GM12878 (cell line): ENCODE data around the gene ATP6V1G2. TPM values are rescaled to one million over a fixed set of nuclear protein-coding genes. Genes with fewer than 3 reads are reported as not detected.

Source experiments
- BCLAF1 ChIP-seq: fragments of 450-650 bp; IDR thresholded peaks from 2 replicates; pipeline ENCODE4 v1.6.1; 2017; ENCODE audit warnings: antibody characterized with exemption, mild to moderate bottlenecking, moderate library complexity
- CHD1 ChIP-seq: IDR thresholded peaks from 2 replicates; pipeline ENCODE4 v1.6.1; 2012; ENCODE audit warnings: low read depth, low read length, improper control_type of control experiment
- CUX1 ChIP-seq: IDR thresholded peaks from 2 replicates; pipeline ENCODE4 v1.6.1; 2012; ENCODE audit warnings: improper control_type of control experiment, low read depth, low read length; ENCODE audit not compliant: insufficient replicate concordance
- GABPA ChIP-seq: IDR thresholded peaks from 2 replicates; pipeline ENCODE4 v1.6.1; 2014; ENCODE audit warnings: antibody characterized with exemption, low read depth, mild to moderate bottlenecking, inconsistent platforms
- HCFC1 ChIP-seq: fragments of 150-350 bp; IDR thresholded peaks from 2 replicates; pipeline ENCODE4 v1.6.1; 2014; ENCODE audit warnings: low read length
- IKZF1 ChIP-seq: fragments of 450-650 bp; conservative IDR thresholded peaks from 2 replicates; pipeline ENCODE4 v1.6.1; 2017; ENCODE audit warnings: antibody characterized with exemption, mild to moderate bottlenecking
- IRF4 ChIP-seq: IDR thresholded peaks from 2 replicates; pipeline ENCODE4 v1.6.1; 2011; ENCODE audit warnings: low read depth, low read length
- KLF5 ChIP-seq: fragments of 450-650 bp; IDR thresholded peaks from 2 replicates; pipeline ENCODE4 v1.6.1; 2014; ENCODE audit warnings: mild to moderate bottlenecking; ENCODE audit not compliant: partially characterized antibody
- MTA2 ChIP-seq: fragments of 450-650 bp; IDR thresholded peaks from 2 replicates; pipeline ENCODE4 v1.6.1; 2016; ENCODE audit warnings: low read depth, mild to moderate bottlenecking, moderate library complexity
- MTA3 ChIP-seq: IDR thresholded peaks from 2 replicates; pipeline ENCODE4 v1.6.1; 2012; ENCODE audit warnings: low read length, inconsistent platforms, borderline replicate concordance
- MYC ChIP-seq: IDR thresholded peaks from 2 replicates; pipeline ENCODE4 v1.6.1; 2011; ENCODE audit warnings: mild to moderate bottlenecking, low read length, moderate library complexity, inconsistent platforms; ENCODE audit not compliant: insufficient read depth, insufficient replicate concordance, insufficient read length, severe bottlenecking
- POLR2A ChIP-seq: IDR thresholded peaks from 2 replicates; pipeline ENCODE4 v1.6.1; 2011; ENCODE audit warnings: low read depth, mild to moderate bottlenecking, low read length
- SIN3A ChIP-seq: IDR thresholded peaks from 2 replicates; pipeline ENCODE4 v1.6.1; 2012; ENCODE audit warnings: low read depth, low read length, improper control_type of control experiment
- TBL1XR1 ChIP-seq: IDR thresholded peaks from 2 replicates; pipeline ENCODE4 v1.6.1; 2012; ENCODE audit warnings: low read depth, low read length, improper control_type of control experiment
- ZNF274 ChIP-seq: IDR thresholded peaks from one replicate; pipeline ENCODE4 v1.8.0; 2011; ENCODE audit not compliant: insufficient read length, insufficient read depth
- ZSCAN29 ChIP-seq: fragments of 450-650 bp; IDR thresholded peaks from 2 replicates; pipeline ENCODE4 v1.6.1; 2017; ENCODE audit warnings: mild to moderate bottlenecking, moderate library complexity
- polyA plus RNA-seq, 11 experiments: library from polyadenylated mRNA; depleted of rRNA in 4 of 11; unstranded in 6 of 11; stranded (reverse) in 5 of 11; fragments of >200 nt; fragmentation: Nextera tagmentation in 4 of 11; fragmentation: Illumina TruSeq in 1 of 11; extraction: Ambion mirVana in 4 of 11; extraction: Trizol in 1 of 11; gene quantifications; 1 replicate in 1 of 11; 2 replicates in 10 of 11; pipeline versions ENCODE4 v1.2.1 to v1.2.3, GENCODE V29; 2011 to 2016; ENCODE audit warnings: inconsistent platforms in 2 of 11, missing spikeins in 2 of 11, low read depth in 1 of 11
- total RNA-seq, 4 experiments: library from RNA; depleted of rRNA in 3 of 4; stranded (reverse); fragments of >200 nt in 3 of 4; fragmentation: Illumina TruSeq in 1 of 4; extraction: Trizol in 1 of 4; gene quantifications; 2 replicates each; pipeline versions ENCODE4 v1.2.1 to v1.2.3, GENCODE V29; 2013 to 2021
- TF ChIP-seq, protein P1 (sequence below): IDR thresholded peaks from 2 replicates; pipeline ENCODE4 v1.6.1; 2011; ENCODE audit warnings: low read depth, mild to moderate bottlenecking, low read length, moderate library complexity, borderline replicate concordance; ENCODE audit errors: extremely low read depth
- TF ChIP-seq, protein P2 (sequence below): fragments of 450-650 bp; IDR thresholded peaks from 2 replicates; pipeline ENCODE4 v1.6.1; 2016; ENCODE audit warnings: mild to moderate bottlenecking
- TF ChIP-seq, protein P3 (sequence below): IDR thresholded peaks from 2 replicates; pipeline ENCODE4 v1.6.1; 2011; ENCODE audit warnings: borderline replicate concordance, low read depth, mild to moderate bottlenecking, moderate library complexity, low read length; ENCODE audit not compliant: insufficient read depth, poor library complexity, severe bottlenecking

Gene ATP6V1G2
- total and polyA plus RNA-seq, 10 of the 15 experiments (the other 5 are each of a cell fraction or from before 2014, with no cell fraction given), result 0.45 to 8.9 (median 2.8) TPM

GRCh38 chr6:31558631-31559500 is 12.5 kb upstream of the ATP6V1G2 start (continued):
- TF ChIP-seq GABPA, result peak; percentile 75
- TF ChIP-seq, protein P1, sequence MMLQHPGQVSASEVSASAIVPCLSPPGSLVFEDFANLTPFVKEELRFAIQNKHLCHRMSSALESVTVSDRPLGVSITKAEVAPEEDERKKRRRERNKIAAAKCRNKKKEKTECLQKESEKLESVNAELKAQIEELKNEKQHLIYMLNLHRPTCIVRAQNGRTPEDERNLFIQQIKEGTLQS, result no peak
- TF ChIP-seq SIN3A, result no peak
- no peak for TF ChIP-seq HCFC1
- peak; percentile 76 for TF ChIP-seq POLR2A
- TF ChIP-seq CHD1, result no peak
- TF ChIP-seq CUX1, result peak; percentile 26
- peak; percentile 98 for TF ChIP-seq TBL1XR1
- no peak for TF ChIP-seq ZNF274
- TF ChIP-seq MTA2, result peak; percentile 92
- TF ChIP-seq, protein P2, sequence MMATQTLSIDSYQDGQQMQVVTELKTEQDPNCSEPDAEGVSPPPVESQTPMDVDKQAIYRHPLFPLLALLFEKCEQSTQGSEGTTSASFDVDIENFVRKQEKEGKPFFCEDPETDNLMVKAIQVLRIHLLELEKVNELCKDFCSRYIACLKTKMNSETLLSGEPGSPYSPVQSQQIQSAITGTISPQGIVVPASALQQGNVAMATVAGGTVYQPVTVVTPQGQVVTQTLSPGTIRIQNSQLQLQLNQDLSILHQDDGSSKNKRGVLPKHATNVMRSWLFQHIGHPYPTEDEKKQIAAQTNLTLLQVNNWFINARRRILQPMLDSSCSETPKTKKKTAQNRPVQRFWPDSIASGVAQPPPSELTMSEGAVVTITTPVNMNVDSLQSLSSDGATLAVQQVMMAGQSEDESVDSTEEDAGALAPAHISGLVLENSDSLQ, result no peak
- TF ChIP-seq IRF4, result peak; percentile 71; the same call in 1 of the 2 replicates
- TF ChIP-seq, protein P3, sequence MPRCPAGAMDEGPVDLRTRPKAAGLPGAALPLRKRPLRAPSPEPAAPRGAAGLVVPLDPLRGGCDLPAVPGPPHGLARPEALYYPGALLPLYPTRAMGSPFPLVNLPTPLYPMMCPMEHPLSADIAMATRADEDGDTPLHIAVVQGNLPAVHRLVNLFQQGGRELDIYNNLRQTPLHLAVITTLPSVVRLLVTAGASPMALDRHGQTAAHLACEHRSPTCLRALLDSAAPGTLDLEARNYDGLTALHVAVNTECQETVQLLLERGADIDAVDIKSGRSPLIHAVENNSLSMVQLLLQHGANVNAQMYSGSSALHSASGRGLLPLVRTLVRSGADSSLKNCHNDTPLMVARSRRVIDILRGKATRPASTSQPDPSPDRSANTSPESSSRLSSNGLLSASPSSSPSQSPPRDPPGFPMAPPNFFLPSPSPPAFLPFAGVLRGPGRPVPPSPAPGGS, result peak; percentile 78
- no peak for TF ChIP-seq MYC
- TF ChIP-seq KLF5, result peak; percentile 39
- TF ChIP-seq IKZF1, result peak; percentile 99
- TF ChIP-seq MTA3, result peak; percentile 92
- no peak for TF ChIP-seq ZSCAN29
- TF ChIP-seq BCLAF1, result no peak
